ENCODE results near the gene CFAP251.

Gene CFAP251

GRCh38 chr12:121905746-121906145 is 12.6 kb upstream of the CFAP251 start:
- no peak overlapping the region for H3K4me3 ChIP-seq (ENCODE audit: low read depth, low read length)
- TF ChIP-seq CTCF (IDR thresholded peaks at IDR 0.05; ENCODE audit: insufficient read depth, low read depth, low read length, missing control alignments), result no peak
- no peak for DNase-seq (ENCODE audit: low read depth)

DNA sequence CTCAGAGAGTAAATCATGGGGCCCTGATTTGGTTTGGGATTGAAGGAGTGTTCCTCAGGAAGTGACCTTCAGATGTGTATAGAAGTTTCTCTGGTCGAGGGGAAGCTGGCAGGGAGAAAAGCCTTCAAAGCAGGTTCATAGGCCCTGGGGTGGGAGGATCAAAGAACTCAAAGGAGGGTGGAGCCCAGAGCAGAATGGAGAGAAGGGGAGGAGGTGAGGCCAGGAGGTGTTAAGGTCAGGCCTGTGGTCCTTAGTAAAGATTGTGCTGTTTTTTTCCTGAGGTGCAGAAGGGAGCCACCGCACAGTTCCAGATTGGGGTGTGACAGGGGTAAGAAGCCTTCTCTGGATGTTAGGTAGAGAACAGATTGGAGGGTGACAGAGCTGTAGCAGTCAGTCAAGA is 9.7 kb upstream of the CFAP251 start:
- TF ChIP-seq CTCF (IDR thresholded peaks at IDR 0.05; ENCODE audit: insufficient read depth, low read depth, low read length, missing control alignments), result no peak
- no peak for DNase-seq (ENCODE audit: low read depth)
- H3K4me3 ChIP-seq (ENCODE audit: low read depth, low read length), result no peak overlapping the region

GRCh38 chr12:121911824-121912585 is 6.4 kb upstream of the CFAP251 start:
- peak; percentile 61 for DNase-seq (ENCODE audit: low read depth)
- no peak for TF ChIP-seq CTCF (IDR thresholded peaks at IDR 0.05; ENCODE audit: insufficient read depth, low read depth, low read length, missing control alignments)
- H3K4me3 ChIP-seq (ENCODE audit: low read depth, low read length), result no peak overlapping the region

- no peak for DNase-seq (ENCODE audit: low read depth)
- TF ChIP-seq CTCF (IDR thresholded peaks at IDR 0.05; ENCODE audit: insufficient read depth, low read depth, low read length, missing control alignments), result no peak
- no peak overlapping the region for H3K4me3 ChIP-seq (ENCODE audit: low read depth, low read length)
These were observed 2.5 kb upstream of the CFAP251 start for GRCh38 chr12:121915841-121916321.

DNA sequence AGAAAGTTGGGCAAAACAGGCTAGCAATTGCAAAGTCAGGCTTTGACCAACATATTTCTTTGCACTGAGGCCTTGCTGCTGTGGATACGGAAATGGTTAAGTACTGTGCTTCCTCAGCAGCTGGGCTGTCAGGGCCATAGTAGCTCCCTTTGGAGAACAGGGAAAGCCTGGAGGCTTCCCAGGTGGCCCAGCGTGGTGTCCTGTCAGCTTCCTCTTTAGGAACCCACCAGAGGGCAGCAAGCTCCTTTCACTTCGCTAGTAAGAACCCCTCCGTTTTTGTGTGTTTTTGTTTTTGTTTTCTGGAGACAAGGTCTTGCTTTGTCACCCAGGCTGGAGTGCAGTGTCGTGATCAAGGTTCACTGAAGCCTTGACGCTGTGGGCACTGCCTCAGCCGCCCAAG is 1.7 kb upstream of the CFAP251 start:
- H3K4me3 ChIP-seq (ENCODE audit: low read depth, low read length), result no peak overlapping the region
- peak; percentile 20 for TF ChIP-seq CTCF (IDR thresholded peaks at IDR 0.05; ENCODE audit: insufficient read depth, low read depth, low read length, missing control alignments)
- peak; percentile 27 for DNase-seq (ENCODE audit: low read depth)

- DNase-seq (ENCODE audit: low read depth), result no peak
- H3K4me3 ChIP-seq (ENCODE audit: low read depth, low read length), result peak overlapping the region; percentile 50
- TF ChIP-seq CTCF (IDR thresholded peaks at IDR 0.05; ENCODE audit: insufficient read depth, low read depth, low read length, missing control alignments), result no peak
These were observed 267 bp downstream of the CFAP251 start for GRCh38 chr12:121918679-121919038.

DNA sequence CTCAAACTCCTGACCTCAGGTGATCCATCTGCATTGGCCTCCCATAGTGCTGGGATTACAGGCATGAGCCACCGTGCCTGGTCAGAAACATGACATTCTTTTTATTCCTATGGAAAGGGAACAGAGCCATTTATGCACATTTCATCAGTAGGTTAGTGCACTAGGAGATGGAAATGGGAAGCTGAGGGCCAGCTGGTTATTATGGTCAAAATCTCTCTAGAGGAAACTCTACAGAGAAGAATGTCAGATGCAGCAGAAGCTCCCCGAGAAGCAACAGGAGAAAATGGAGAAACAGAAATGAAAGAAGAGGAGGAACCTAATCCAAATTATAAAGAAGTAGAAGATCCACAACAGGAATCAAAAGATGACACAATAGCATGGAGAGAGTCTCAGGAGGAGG is 2.7 kb downstream of the CFAP251 start:
- no peak overlapping the region for H3K4me3 ChIP-seq (ENCODE audit: low read depth, low read length)
- DNase-seq (ENCODE audit: low read depth), result no peak
- TF ChIP-seq CTCF (IDR thresholded peaks at IDR 0.05; ENCODE audit: insufficient read depth, low read depth, low read length, missing control alignments), result no peak
